Upper lobe of left lung (tissue), 4 donors: Measurements from ENCODE around the gene EGFR.

ENCODE experiments used
- CTCF ChIP-seq, 6 experiments: fragments of 450-650 bp in 4 of 6; fragments of 200-600 bp in 2 of 6; sonication (generic) in 2 of 6; IDR thresholded peaks; one replicate each; pipeline ENCODE4 v1.5.1; 2016 to 2019; ENCODE audit warnings: antibody characterized with exemption in 6 of 6
- POLR2AphosphoS5 ChIP-seq, 2 donors: sonication (generic); formaldehyde crosslinking; IDR thresholded peaks; one replicate each; pipeline ENCODE4 v1.5.1; 2017; ENCODE audit warnings: antibody characterized with exemption in 2 of 2

- TF ChIP-seq CTCF (IDR thresholded peaks at IDR 0.05), result no peak
- peak; percentile 52 to 58 for TF ChIP-seq POLR2AphosphoS5 (IDR thresholded peaks at IDR 0.05)
These were observed 115.0 kb downstream of the EGFR start for GRCh38 chr7:55133630-55134358.
